BLaER1 treated with 17β-estradiol and CSF1 and Interleukin-3, amounts not matched to agents 10 nM and 100 nM (cell line): ENCODE data around the gene LIMK1.

Source experiments
- H3K27ac ChIP-seq, 11 experiments: shearing (Covaris generic); formaldehyde crosslinking; 2 replicates each; pipeline ENCODE4 v1.8.1; 2022
- H3K27me3 ChIP-seq, 11 experiments: shearing (Covaris generic); formaldehyde crosslinking; 2 replicates each; pipeline ENCODE4 v1.8.1; 2022
- H3K36me3 ChIP-seq, 11 experiments: shearing (Covaris generic); formaldehyde crosslinking; 2 replicates each; pipeline ENCODE4 v1.8.1; 2022
- H3K4me1 ChIP-seq, 10 experiments: shearing (Covaris generic); formaldehyde crosslinking; 2 replicates each; pipeline ENCODE4 v1.8.1; 2022
- H3K4me2 ChIP-seq, 11 experiments: shearing (Covaris generic); formaldehyde crosslinking; 2 replicates each; pipeline ENCODE4 v1.8.1; 2022
- H3K4me3 ChIP-seq, 10 experiments: shearing (Covaris generic); formaldehyde crosslinking; 2 replicates each; pipeline ENCODE4 v1.8.1; 2022
- H3K9ac ChIP-seq, 11 experiments: shearing (Covaris generic); formaldehyde crosslinking; 2 replicates each; pipeline ENCODE4 v1.8.1; 2022
- H3K9me3 ChIP-seq, 11 experiments: shearing (Covaris generic); formaldehyde crosslinking; replicated peaks in 1 of 11; 2 replicates each; pipeline ENCODE4 v1.8.1; 2022
- H4K20me1 ChIP-seq, 11 experiments: shearing (Covaris generic); formaldehyde crosslinking; 2 replicates each; pipeline ENCODE4 v1.8.1; 2022
- Cebpa-rat ChIP-seq, 11 experiments: shearing (Covaris generic); IDR thresholded peaks; 2 replicates each; pipeline ENCODE4 v1.8.1; 2022

LIMK1 gene

DNA sequence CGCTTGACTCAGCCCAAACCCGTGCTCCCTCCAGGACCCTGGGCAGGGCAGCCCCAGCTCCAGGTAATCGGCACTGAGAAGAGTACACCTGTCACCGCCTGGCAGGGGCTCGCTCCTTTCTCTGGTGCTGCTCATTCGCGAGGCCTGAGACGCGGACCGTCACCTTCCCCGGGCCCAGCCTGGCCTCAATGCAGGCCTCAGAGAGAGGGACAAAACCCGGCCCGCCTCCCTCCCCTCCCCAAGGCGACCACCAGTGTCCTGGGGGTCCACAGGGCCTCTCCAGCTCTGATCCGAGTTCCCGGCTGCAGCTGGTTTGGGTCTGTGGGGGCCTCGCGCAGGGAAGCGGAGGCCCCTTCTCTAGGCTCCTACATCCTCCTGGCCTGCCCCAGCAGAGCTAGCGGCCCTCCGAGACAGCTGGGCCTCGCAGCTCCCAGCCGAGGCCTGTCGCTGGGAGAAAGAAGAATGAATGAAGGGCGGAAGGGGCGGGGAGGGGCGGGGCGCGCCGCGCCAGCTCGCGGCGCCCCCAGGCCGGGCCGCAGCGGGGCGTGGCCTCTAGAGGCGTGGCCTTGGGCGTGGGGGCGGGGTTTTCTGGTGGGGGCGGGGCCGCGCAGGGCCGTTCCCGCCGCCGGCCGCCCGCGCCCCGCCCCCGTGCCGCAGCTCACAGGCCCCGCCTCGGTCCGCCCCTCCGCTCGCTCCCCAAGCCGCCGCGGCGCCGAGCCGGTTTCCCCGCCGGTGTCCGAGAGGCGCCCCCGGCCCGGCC lies at the start of gene LIMK1:
LIMK1 (plus strand) TSS at position 688 of the 760 bp plus-strand sequence. CDS start 187 bp downstream, outside the sequence.
- peak within 1 kb of the TSS; percentile 88 to 100 (median 98) for H3K4me2 ChIP-seq
- H4K20me1 ChIP-seq: peaks cover 0 to 12% (median 5%) of the 10 kb centered on the region in 11 experiments; a peak in 4 of 22 replicates
- no peaks in the 10 kb centered on the region for H3K9me3 ChIP-seq
- no peaks in the 10 kb centered on the region for H3K27me3 ChIP-seq
- H3K27ac ChIP-seq: peak within 1 kb of the TSS; percentile 40 to 91 (median 85); a peak in 21 of 22 replicates
- H3K4me3 ChIP-seq: peak within 1 kb of the TSS; percentile 63 to 84 (median 74)
- TF ChIP-seq Cebpa-rat (IDR thresholded peaks at IDR 0.05): no peak
- peak within 1 kb of the TSS; percentile 77 to 90 (median 84) for H3K9ac ChIP-seq
- peaks cover 15 to 29% (median 25%) of the 10 kb centered on the region in 11 experiments for H3K36me3 ChIP-seq
- H3K4me1 ChIP-seq: peaks cover 27 to 58% (median 50%) of the 10 kb centered on the region in 10 experiments

DNA sequence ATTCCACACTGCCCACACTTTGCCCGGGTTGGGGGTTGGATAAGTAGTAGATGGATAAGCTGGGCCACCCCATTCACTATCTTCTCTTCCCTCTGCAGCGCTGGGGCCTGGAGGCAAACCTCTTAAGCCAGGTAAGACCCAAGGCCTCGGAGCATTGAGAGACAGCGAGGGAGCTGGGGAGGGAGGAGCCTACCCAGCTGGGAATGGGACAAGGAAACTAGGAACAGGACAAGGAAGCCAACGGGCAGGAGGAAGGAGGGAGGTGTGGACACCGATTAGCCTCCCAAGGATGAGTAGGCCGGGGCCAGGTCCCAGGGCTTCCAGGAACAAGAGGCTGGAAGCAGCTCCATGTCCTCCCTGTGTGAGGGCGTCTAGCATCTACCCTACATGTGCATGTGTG lies 46.0 kb upstream of the LIMK1 start:
- H3K27me3 ChIP-seq: no peaks in the 10 kb centered on the region
- H4K20me1 ChIP-seq: no peaks in the 10 kb centered on the region
- H3K9me3 ChIP-seq: no peaks in the 10 kb centered on the region
- no peak overlapping the region for H3K4me2 ChIP-seq
- peaks cover 12 to 33% (median 20%) of the 10 kb centered on the region in 10 experiments for H3K4me1 ChIP-seq
- no peak overlapping the region for H3K9ac ChIP-seq
- H3K27ac ChIP-seq: no peak overlapping the region
- no peaks in the 10 kb centered on the region for H3K36me3 ChIP-seq
- no peak overlapping the region for H3K4me3 ChIP-seq
- no peak for TF ChIP-seq Cebpa-rat (IDR thresholded peaks at IDR 0.05)

DNA sequence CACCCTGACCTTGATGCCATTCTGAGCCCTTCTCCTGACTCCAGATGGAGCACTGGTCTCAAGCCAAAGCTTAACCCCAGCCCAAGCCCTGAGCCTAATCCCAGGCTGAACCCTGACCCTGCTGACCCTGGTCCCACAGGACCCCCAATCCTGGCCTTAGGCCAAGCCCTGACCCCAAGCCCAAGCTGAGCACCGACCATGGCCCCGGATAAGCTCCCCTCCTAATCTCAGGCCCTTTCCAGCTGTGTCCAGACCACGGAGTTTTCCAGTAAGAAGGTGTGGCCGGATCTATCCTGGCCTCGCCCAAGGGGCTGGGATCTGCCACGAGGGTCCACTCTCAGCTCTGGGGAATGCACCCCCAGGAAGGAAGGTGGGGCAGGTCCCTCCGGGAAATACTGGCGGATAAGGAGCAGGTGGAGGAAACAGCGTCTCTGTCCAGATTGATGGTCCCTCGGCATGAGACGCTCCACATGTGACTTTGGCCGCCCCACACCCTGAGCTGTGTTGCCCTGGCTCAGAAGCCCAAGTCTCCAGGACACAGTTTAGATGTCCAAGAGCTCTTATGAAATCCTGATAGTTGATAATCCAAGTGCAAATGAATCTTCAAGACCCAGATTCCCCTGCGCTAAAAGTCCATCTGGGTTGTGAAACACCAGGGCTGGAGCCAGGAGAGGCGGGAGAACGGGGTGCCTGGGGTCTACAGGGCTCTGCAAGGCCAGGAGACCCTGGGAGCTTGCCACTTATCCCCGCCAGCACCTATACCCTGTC lies 45.2 kb upstream of the LIMK1 start:
- no peaks in the 10 kb centered on the region for H4K20me1 ChIP-seq
- H3K27ac ChIP-seq: no peak overlapping the region
- no peak overlapping the region for H3K9ac ChIP-seq
- H3K9me3 ChIP-seq: no peaks in the 10 kb centered on the region
- H3K4me3 ChIP-seq: no peak overlapping the region
- H3K4me2 ChIP-seq: no peak overlapping the region
- no peaks in the 10 kb centered on the region for H3K27me3 ChIP-seq
- no peaks in the 10 kb centered on the region for H3K36me3 ChIP-seq
- TF ChIP-seq Cebpa-rat (IDR thresholded peaks at IDR 0.05): no peak
- peaks cover 12 to 32% (median 20%) of the 10 kb centered on the region in 10 experiments for H3K4me1 ChIP-seq

DNA sequence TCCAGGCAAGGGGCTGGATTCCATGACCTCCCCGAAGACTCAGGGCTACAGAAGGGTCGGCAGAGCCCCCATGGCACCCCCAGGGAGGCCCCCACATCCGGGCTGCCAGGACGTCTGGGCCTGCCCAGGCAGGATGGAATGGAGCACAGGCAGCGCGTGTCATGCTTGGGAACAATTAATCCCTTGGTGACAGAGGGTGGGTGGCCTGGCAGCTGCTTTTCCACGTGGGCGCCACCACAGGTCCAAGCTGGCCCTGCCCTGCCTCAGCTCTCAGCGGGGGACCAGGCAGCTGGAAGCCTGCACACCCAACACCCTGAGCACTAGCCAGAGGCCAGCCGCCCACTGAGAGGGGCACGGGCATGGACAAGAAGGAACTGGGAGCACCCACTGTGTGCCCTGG lies 44.3 kb upstream of the LIMK1 start:
- Histone ChIP-seq H3K4me2 (peak overlapping the region in 10 of 11 experiments; percentile 31 to 69 (median 55); a peak in 19 of 22 replicates), H3K27me3 (no peaks in the 10 kb centered on the region), H3K9ac (no peak overlapping the region), H3K9me3 (no peaks in the 10 kb centered on the region), H3K4me1 (peaks cover 12 to 32% (median 21%) of the 10 kb centered on the region in 10 experiments), H4K20me1 (no peaks in the 10 kb centered on the region; a peak in 1 of 22 replicates), H3K27ac (no peak overlapping the region), H3K4me3 (no peak overlapping the region), H3K36me3 (no peaks in the 10 kb centered on the region)
- TF ChIP-seq Cebpa-rat (IDR thresholded peaks at IDR 0.05): no peak

DNA sequence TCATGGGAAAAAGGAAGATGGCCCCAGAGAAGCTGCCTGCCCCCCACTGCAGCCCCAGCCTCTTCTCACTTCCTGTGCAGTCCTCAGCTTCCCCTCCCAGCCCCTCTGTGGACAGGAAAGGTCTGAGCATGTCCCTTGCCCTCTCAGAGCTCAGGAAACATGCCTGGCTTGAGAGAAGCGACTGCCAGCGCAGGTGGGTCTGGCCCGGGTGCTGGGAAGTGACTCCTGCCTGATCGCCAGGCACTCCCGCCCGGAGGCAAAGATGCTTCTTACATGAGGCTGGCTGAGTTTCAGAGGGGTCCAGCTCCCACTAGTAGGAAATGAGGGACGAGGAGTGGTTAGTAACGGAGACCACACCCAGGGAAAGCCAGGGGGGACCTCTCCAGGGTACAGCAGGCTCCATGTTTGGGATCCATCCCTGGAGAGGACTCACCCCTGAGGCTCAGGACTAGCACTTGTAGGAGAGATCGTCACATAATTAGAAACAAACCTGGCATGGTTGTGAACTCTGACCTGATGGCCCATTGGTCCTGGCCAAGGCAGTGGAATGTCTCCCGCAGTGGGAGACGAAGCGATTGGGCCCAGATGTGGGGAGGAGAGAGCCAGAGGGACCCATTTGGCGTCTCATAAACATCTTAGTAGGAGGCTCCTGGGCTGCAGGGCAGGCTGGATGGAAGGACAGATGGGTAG lies 43.4 kb upstream of the LIMK1 start:
- no peak overlapping the region for H3K4me3 ChIP-seq
- H3K9me3 ChIP-seq: no peaks in the 10 kb centered on the region
- peaks cover 12 to 41% (median 30%) of the 10 kb centered on the region in 10 experiments for H3K4me1 ChIP-seq
- H4K20me1 ChIP-seq: no peaks in the 10 kb centered on the region; a peak in 1 of 22 replicates
- H3K27me3 ChIP-seq: no peaks in the 10 kb centered on the region
- TF ChIP-seq Cebpa-rat (IDR thresholded peaks at IDR 0.05): no peak
- peak overlapping the region in 1 of 11 experiments; percentile 13; a peak in 1 of 22 replicates for H3K27ac ChIP-seq
- H3K4me2 ChIP-seq: peak overlapping the region; percentile 31 to 69 (median 54); a peak in 21 of 22 replicates
- H3K36me3 ChIP-seq: no peaks in the 10 kb centered on the region
- no peak overlapping the region for H3K9ac ChIP-seq

DNA sequence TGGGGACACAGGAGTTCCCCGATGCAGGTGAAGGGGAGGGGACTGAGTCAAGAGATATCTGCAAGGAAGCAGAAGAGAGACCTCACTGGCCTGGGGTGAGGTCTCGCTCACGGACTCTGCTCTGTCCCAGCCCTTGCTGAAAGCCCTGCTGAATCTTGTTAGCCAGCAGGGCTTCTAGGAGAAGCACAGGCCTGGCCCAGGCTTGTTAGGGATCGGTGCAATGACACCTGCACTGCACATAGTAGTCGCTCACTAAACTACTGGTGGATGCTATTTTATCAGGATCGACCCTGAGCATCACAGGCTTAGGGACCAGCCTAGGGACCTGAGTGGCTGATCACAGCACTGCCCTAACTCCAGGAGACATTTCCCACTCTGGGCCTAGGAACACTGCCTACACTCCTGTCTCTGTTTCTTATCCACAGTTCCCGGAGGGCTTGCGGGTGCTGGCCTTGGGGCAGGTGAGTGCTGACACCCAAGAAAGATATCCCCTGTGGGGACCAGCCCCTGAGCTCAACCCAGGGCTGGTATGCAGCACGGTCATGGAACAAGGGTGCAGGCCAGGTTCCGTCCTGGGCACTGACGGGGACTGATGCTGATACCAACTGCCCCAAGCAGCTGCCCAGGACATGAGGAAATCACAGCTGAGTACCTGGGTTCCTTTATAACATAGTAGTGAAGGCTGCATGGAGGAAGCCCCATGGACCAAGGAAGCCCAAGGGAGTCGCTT lies 42.6 kb upstream of the LIMK1 start:
- Histone ChIP-seq H3K27me3 (no peaks in the 10 kb centered on the region), H3K36me3 (no peaks in the 10 kb centered on the region), H3K4me1 (peaks cover 12 to 43% (median 31%) of the 10 kb centered on the region in 10 experiments), H4K20me1 (no peaks in the 10 kb centered on the region; a peak in 1 of 22 replicates), H3K27ac (no peak overlapping the region), H3K4me2 (no peak overlapping the region), H3K4me3 (no peak overlapping the region), H3K9ac (no peak overlapping the region), H3K9me3 (no peaks in the 10 kb centered on the region)
- TF ChIP-seq Cebpa-rat (IDR thresholded peaks at IDR 0.05): no peak

DNA sequence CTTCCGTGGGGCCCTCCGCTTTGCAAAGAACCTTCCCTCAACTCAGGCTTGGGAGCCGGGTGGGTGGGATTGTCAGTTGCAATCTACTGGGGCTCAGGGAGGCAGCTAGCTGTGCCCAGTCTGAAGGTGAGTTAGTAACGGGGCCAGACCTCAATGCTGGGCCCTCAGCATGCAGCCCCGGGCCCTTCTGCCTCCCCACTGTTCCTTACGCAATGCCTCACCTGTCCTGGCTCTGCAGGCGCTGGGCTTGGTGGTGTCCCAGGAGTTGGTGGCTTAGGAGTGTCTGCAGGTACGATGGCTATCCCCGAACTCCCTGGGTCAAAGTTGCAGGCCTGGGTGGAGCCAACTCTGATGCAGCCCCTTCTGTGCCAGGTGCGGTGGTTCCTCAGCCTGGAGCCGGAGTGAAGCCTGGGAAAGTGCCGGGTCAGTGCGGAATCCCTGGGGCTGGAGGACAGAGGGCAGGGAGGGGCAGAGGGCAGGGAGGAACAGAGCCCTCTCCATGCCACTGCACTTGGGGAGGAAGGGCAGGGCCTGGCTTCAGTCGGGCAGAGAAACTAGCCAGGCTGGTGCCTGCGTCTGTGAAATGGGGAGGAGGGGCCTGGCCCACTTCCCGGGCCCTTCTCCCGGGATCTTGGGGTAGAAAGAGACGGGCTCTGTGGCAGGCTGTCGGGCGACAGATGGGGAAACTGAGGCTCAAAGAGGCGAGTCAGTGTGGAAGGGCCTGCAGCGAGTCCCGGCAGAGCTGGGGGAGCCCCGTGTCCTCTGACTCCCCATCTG lies 40.7 kb upstream of the LIMK1 start:
- TF ChIP-seq Cebpa-rat (IDR thresholded peaks at IDR 0.05): no peak
- no peaks in the 10 kb centered on the region for H3K36me3 ChIP-seq
- H3K9me3 ChIP-seq: no peaks in the 10 kb centered on the region
- H3K27me3 ChIP-seq: no peaks in the 10 kb centered on the region
- H4K20me1 ChIP-seq: no peaks in the 10 kb centered on the region; a peak in 1 of 22 replicates
- H3K27ac ChIP-seq: no peak overlapping the region
- H3K4me3 ChIP-seq: no peak overlapping the region
- peaks cover 12 to 43% (median 31%) of the 10 kb centered on the region in 10 experiments for H3K4me1 ChIP-seq
- no peak overlapping the region; a peak in 1 of 22 replicates for H3K9ac ChIP-seq
- peak overlapping the region in 3 of 11 experiments; percentile 22 to 34 (median 25); a peak in 3 of 22 replicates for H3K4me2 ChIP-seq

DNA sequence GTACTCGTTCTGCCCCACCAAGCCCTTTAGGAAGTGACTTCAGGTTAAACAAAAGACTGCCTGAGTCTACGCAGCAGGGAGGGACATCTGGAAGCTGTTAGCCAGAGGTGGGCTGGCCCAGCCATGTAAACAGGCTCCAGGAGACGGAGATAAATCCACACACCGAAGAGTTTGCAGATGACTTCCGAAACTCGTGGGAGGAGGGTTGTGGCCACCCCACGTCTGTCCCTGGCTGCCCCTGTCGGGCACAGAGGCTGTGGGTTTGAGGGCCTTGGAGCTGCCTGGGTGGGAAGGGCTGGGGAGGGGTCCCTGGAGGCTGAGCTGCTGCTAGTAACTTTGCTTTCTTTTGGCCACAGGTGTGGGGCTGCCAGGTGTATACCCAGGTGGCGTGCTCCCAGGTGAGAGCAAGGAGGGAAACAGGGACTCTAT lies 40.1 kb upstream of the LIMK1 start:
- H3K27ac ChIP-seq: no peak overlapping the region
- H4K20me1 ChIP-seq: no peaks in the 10 kb centered on the region; a peak in 1 of 22 replicates
- H3K4me1 ChIP-seq: peaks cover 12 to 43% (median 31%) of the 10 kb centered on the region in 10 experiments
- H3K4me3 ChIP-seq: no peak overlapping the region
- no peaks in the 10 kb centered on the region for H3K36me3 ChIP-seq
- no peaks in the 10 kb centered on the region for H3K9me3 ChIP-seq
- H3K9ac ChIP-seq: no peak overlapping the region; a peak in 1 of 22 replicates
- no peaks in the 10 kb centered on the region for H3K27me3 ChIP-seq
- no peak for TF ChIP-seq Cebpa-rat (IDR thresholded peaks at IDR 0.05)
- peak overlapping the region in 3 of 11 experiments; percentile 22 to 34 (median 25); a peak in 3 of 22 replicates for H3K4me2 ChIP-seq
